Panc1 (cell line): ENCODE measurements around the gene MXD3. TPM values are rescaled to one million over a fixed set of nuclear protein-coding genes. Genes with fewer than 3 reads are reported as not detected.

ENCODE experiments used
- ATAC-seq: fragments of 200-7000 bp; cut with Tn5 transposase; 2 replicates; pipeline ENCODE4 v1.9.1; 2020; ENCODE audit warnings: mild to moderate bottlenecking, moderate library complexity
- BruUV-seq: library from RNA; stranded (reverse); fragments of 400-500 nt; replicated peaks from 2 replicates; lab custom pipeline; 2021; lab: Mats Ljungman, UMichigan
- CTCF ChIA-PET: fragments of 300-600 bp; sonication (Branson Sonifier 250); formaldehyde crosslinking; loops from one replicate; lab custom pipeline; 2022; ENCODE audit warnings: antibody characterized with exemption; lab: Charles Lee
- POLR2A ChIA-PET: fragments of 300-600 bp; sonication (Branson Sonifier 250); formaldehyde crosslinking; loops from one replicate; lab custom pipeline; 2022; ENCODE audit warnings: antibody characterized with exemption; lab: Charles Lee
- DNase-seq: peaks from one replicate; pipeline ENCODE4 v3.0.0-alpha.2; 2010; ENCODE audit warnings: low read depth, low spot score
- H3K27ac ChIP-seq: 2 replicates; pipeline ENCODE4 v1.5.1; 2011; ENCODE audit warnings: mild to moderate bottlenecking, low read length, inconsistent platforms
- H3K27me3 ChIP-seq: fragments of 200-500 bp; sonication (Bioruptor generic); 2 replicates; pipeline ENCODE4 v1.6.0; 2014; ENCODE audit warnings: low read length, inconsistent platforms; ENCODE audit not compliant: control insufficient read depth, insufficient read depth
- H3K36me3 ChIP-seq: fragments of 200-500 bp; sonication (Bioruptor generic); 2 replicates; pipeline ENCODE4 v1.5.1; 2014; ENCODE audit warnings: inconsistent platforms, mild to moderate bottlenecking, low read length, moderate library complexity; ENCODE audit not compliant: control insufficient read depth, insufficient read depth
- H3K4me1 ChIP-seq: 2 replicates; pipeline ENCODE4 v1.5.1; 2011; ENCODE audit warnings: inconsistent platforms, mild to moderate bottlenecking, low read length, moderate library complexity; ENCODE audit not compliant: control insufficient read depth, insufficient read depth
- H3K4me3 ChIP-seq, 2 experiments: 2 replicates each; pipeline ENCODE4 v1.5.1; 2011 to 2012; ENCODE audit warnings: low read depth in 2 of 2, low read length in 2 of 2, mild to moderate bottlenecking in 2 of 2, inconsistent platforms in 1 of 2, moderate library complexity in 1 of 2
- H3K9me3 ChIP-seq: fragments of 200-500 bp; sonication (Bioruptor generic); 2 replicates; pipeline ENCODE4 v1.5.1; 2014; ENCODE audit warnings: low read depth, mild to moderate bottlenecking, inconsistent platforms, low read length, moderate library complexity; ENCODE audit not compliant: control insufficient read depth, insufficient read depth
- CTCF ChIP-seq: fragments of 450-650 bp; IDR thresholded peaks from 2 replicates; pipeline ENCODE4 v1.5.1; 2017; ENCODE audit warnings: mild to moderate bottlenecking
- POLR2AphosphoS5 ChIP-seq: IDR thresholded peaks from 2 replicates; pipeline ENCODE4 v1.6.1; 2012; ENCODE audit warnings: mild to moderate bottlenecking, low read depth, low read length, moderate library complexity
- SIN3A ChIP-seq: IDR thresholded peaks from 2 replicates; pipeline ENCODE4 v1.6.1; 2012; ENCODE audit warnings: low read depth, mild to moderate bottlenecking, low read length, moderate library complexity, borderline replicate concordance; ENCODE audit not compliant: insufficient read depth
- TCF7L2 ChIP-seq: IDR thresholded peaks from 2 replicates; pipeline ENCODE4 v1.6.1; 2011; ENCODE audit warnings: mild to moderate bottlenecking, low read depth, low read length, inconsistent platforms
- in situ Hi-C: cut with HindIII; loops from 2 replicates; pipeline ENCODE4 v1.10.0; 2016; ENCODE audit warnings: low sequenced_read_pairs, low pct_unique_long_range_greater_than_20kb
- intact Hi-C: fragments of 100-400 bp; cut with micrococcal nuclease; formaldehyde crosslinking; loops from one replicate; pipeline ENCODE4 v1.10.0; 2022; ENCODE audit not compliant: unreplicated experiment
- total RNA-seq: library from RNA; stranded (reverse); gene quantifications from one replicate; pipeline ENCODE4 v1.2.1, GENCODE V29; 2021; ENCODE audit not compliant: unreplicated experiment
- TF ChIP-seq, protein P1 (sequence below), 2 experiments: IDR thresholded peaks; 2 replicates each; pipeline ENCODE4 v1.6.1; 2011 to 2012; ENCODE audit warnings: low read depth in 2 of 2, control low read depth in 1 of 2, low read length in 1 of 2, mild to moderate bottlenecking in 1 of 2, moderate library complexity in 1 of 2; ENCODE audit not compliant: insufficient read depth in 1 of 2

Gene MXD3
- total RNA-seq, 1 experiment from 2014 or later = 12.0 TPM

DNA sequence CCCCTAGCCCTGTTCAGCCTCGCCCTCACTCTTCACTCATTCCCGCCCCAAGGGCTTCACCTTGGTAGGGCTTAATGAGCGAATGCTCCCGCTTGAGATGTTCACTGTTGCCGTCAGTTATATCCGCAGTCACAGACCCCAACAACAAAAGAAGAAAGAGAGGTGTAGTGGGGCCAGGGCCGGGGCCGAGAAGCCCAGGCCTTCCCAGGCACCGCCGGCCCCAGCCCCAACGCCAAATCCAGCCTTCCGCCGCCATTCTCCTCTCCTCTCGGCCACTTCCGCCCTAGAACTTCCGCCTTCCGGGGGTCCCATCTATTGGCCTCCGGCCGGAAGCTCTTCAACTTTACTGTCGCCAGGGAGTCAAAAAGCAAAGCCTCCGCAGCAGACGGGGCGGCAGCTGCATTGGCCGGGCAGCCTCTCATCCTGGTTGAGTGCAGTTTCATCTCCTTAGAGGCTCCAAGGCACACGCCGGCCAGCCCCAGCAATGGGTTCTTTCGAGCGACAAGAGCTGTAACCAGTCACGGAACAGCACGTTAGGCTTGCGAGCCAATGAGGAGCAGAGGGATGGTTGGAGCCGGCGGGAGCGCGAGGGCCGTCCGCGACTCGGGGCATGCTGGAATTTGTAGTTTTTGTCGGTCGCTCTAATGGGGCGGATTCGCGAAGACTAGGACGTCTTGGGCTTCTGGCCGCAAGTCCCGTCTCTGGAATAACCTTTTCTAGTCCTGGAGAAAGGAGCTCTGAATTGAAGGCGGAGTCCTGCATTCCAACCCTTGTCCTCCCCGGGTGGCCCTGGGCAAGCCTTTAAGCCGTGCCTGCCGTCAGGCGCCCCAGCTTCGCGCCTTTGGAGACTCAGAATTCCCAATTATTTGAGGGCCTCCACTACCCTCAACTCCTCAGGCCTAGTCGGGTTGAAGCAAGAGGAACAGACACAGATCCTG is 40.0 kb upstream of the MXD3 start, which contains the start of gene LMAN2:
Gene LMAN2, minus strand, starts transcription at position 277 of the 938 bp plus-strand sequence. Its CDS starts 21 bp downstream, at position 256.
- peak; percentile 79 for DNase-seq
- H3K27ac ChIP-seq = peak within 1 kb of the TSS; percentile 90
- CTCF ChIA-PET = interaction anchor here (0.6 kb wide), 1 partner anchor 19 kb away, joined by 4 read pairs; no protein-coding TSS in a partner anchor
- peak; percentile 99 for ATAC-seq
- no peaks in the 10 kb centered on the region for H3K9me3 ChIP-seq
- H3K4me3 ChIP-seq = peak within 1 kb of the TSS; percentile 90 to 95
- intact Hi-C loops (no loop called here), in situ Hi-C loops (no loop called here)
- TF ChIP-seq TCF7L2 (peak; percentile 43; the same call in 1 of the 2 replicates), CTCF (no peak), POLR2AphosphoS5 (peak; percentile 92), SIN3A (peak; percentile 92; the same call in 1 of the 2 replicates)
- TF ChIP-seq, protein P1, sequence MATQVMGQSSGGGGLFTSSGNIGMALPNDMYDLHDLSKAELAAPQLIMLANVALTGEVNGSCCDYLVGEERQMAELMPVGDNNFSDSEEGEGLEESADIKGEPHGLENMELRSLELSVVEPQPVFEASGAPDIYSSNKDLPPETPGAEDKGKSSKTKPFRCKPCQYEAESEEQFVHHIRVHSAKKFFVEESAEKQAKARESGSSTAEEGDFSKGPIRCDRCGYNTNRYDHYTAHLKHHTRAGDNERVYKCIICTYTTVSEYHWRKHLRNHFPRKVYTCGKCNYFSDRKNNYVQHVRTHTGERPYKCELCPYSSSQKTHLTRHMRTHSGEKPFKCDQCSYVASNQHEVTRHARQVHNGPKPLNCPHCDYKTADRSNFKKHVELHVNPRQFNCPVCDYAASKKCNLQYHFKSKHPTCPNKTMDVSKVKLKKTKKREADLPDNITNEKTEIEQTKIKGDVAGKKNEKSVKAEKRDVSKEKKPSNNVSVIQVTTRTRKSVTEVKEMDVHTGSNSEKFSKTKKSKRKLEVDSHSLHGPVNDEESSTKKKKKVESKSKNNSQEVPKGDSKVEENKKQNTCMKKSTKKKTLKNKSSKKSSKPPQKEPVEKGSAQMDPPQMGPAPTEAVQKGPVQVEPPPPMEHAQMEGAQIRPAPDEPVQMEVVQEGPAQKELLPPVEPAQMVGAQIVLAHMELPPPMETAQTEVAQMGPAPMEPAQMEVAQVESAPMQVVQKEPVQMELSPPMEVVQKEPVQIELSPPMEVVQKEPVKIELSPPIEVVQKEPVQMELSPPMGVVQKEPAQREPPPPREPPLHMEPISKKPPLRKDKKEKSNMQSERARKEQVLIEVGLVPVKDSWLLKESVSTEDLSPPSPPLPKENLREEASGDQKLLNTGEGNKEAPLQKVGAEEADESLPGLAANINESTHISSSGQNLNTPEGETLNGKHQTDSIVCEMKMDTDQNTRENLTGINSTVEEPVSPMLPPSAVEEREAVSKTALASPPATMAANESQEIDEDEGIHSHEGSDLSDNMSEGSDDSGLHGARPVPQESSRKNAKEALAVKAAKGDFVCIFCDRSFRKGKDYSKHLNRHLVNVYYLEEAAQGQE (IDR thresholded peaks at IDR 0.05; ENCODE audit: insufficient read depth in 1 of 2, low read depth in 2 of 2, low read length in 1 of 2) = peak in 1 of 2 experiments; percentile 27; a peak in 1 of 4 replicates
- peaks cover 23% of the 10 kb centered on the region for H3K4me1 ChIP-seq
- H3K27me3 ChIP-seq = no peaks in the 10 kb centered on the region
- no peaks in the 10 kb centered on the region for H3K36me3 ChIP-seq
- POLR2A ChIA-PET = interaction anchor here (0.6 to 1.3 kb wide), 4 partner anchors 9 to 539 kb away, joined by 3 to 6 read pairs (median 4); no protein-coding TSS in a partner anchor
- BruUV-seq = no TSS peak

GRCh38 chr5:177350776-177351391 is 39.2 kb upstream of the MXD3 start:
- Histone ChIP-seq H3K4me1 (peaks cover 23% of the 10 kb centered on the region), H3K4me3 (peak overlapping the region; percentile 90 to 95), H3K36me3 (no peaks in the 10 kb centered on the region), H3K9me3 (no peaks in the 10 kb centered on the region), H3K27ac (peak overlapping the region; percentile 90), H3K27me3 (no peaks in the 10 kb centered on the region)
- CTCF ChIA-PET = no interaction called here
- TF ChIP-seq SIN3A (no peak), CTCF (no peak), POLR2AphosphoS5 (no peak), TCF7L2 (no peak)
- TF ChIP-seq, protein P1 (IDR thresholded peaks at IDR 0.05; ENCODE audit: insufficient read depth in 1 of 2, low read depth in 2 of 2, low read length in 1 of 2) = no peak
- POLR2A ChIA-PET = interaction anchor here (0.6 kb wide), 1 partner anchor 539 kb away, joined by 4 read pairs; no protein-coding TSS in a partner anchor
- no TSS peak for BruUV-seq
- in situ Hi-C loops = no loop called here
- ATAC-seq (no peak), DNase-seq (no peak)
- intact Hi-C loops = no loop called here
